Kidney (tissue), 14 donors: ENCODE data around the gene NRXN3. TPM values are rescaled to one million over a fixed set of nuclear protein-coding genes. Genes with fewer than 3 reads are reported as not detected.

ENCODE experiments used
- DNase-seq, 5 donors: peaks; one replicate each; pipeline ENCODE4 v3.0.0-alpha.2; 2013 to 2020
- FAIRE-seq: peaks from 2 replicates; lab custom pipeline; 2012; peaks lifted over from hg19 to GRCh38; lab: Jason Lieb, UNC
- H3K27ac ChIP-seq, 2 donors: one replicate each; pipeline ENCODE4 v1.7.0; 2013; ENCODE audit warnings: low read depth in 2 of 2, low read length in 2 of 2, inconsistent platforms in 1 of 2
- H3K27me3 ChIP-seq: one replicate; pipeline ENCODE4 v1.7.1; 2013; ENCODE audit warnings: low read length, inconsistent platforms; ENCODE audit not compliant: control insufficient read depth, insufficient read depth
- H3K36me3 ChIP-seq, 3 donors: one replicate each; pipeline versions ENCODE4 v1.7.0 to v1.7.1; 2013; ENCODE audit warnings: low read length in 3 of 3, control low read depth in 1 of 3, inconsistent platforms in 1 of 3; ENCODE audit not compliant: insufficient read depth in 3 of 3, control insufficient read depth in 2 of 3
- H3K4me1 ChIP-seq, 3 donors: one replicate each; pipeline versions ENCODE4 v1.7.0 to v1.7.1; 2013; ENCODE audit warnings: low read length in 3 of 3, inconsistent platforms in 1 of 3, low read depth in 1 of 3; ENCODE audit not compliant: control insufficient read depth in 2 of 3, insufficient read depth in 2 of 3
- H3K4me3 ChIP-seq, 3 donors: one replicate each; pipeline versions ENCODE4 v1.7.0 to v1.8.1; 2013; ENCODE audit warnings: low read length in 3 of 3, control low read depth in 1 of 3, inconsistent platforms in 1 of 3
- H3K9ac ChIP-seq, 3 donors: one replicate each; pipeline versions ENCODE4 v1.7.0 to v1.7.1; 2013; ENCODE audit warnings: low read length in 3 of 3, control low read depth in 1 of 3, inconsistent platforms in 1 of 3
- H3K9me3 ChIP-seq, 3 donors: one replicate each; pipeline versions ENCODE4 v1.7.0 to v1.7.1; 2013; ENCODE audit warnings: low read length in 3 of 3, control low read depth in 1 of 3, inconsistent platforms in 1 of 3; ENCODE audit not compliant: control insufficient read depth in 2 of 3, insufficient read depth in 1 of 3
- intact Hi-C: fragments of 100-400 bp; cut with DNase I; formaldehyde crosslinking; loops from one replicate; pipeline ENCODE4 v1.11.1; 2022
- polyA plus RNA-seq: library from polyadenylated mRNA; stranded (reverse); fragments of 350-450 nt; fragmentation: Illumina TruSeq; extraction: RNeasy Lipid Tissue Mini Kit (QIAGEN cat#74804); gene quantifications from one replicate; pipeline ENCODE4 v1.2.3, GENCODE V29; 2014; ENCODE audit warnings: low read depth, low replicate concordance; ENCODE audit not compliant: insufficient read depth
- total RNA-seq: library from RNA; stranded (reverse); fragmentation: NEBNext Ultra II Directional; extraction: Animal tissue kit (Norgen Biotek cat#: 25700); gene quantifications from one replicate; pipeline ENCODE4 v1.2.1, GENCODE V29; 2021
- TF ChIP-seq, protein P1 (sequence below): IDR thresholded peaks from 3 replicates; pipeline ENCODE4 v1.5.1; 2012; ENCODE audit warnings: mild to moderate bottlenecking, moderate library complexity, borderline replicate concordance; ENCODE audit not compliant: insufficient read depth; ENCODE audit errors: extremely low read depth
- donor health status: control.
- donor health status: control.
- donor health status: control.
- donor health status: control.
- donor health status: control.
- donor health status: DM: yes; HTN: yes; CAD: no.
- donor health status: Normal renal cell carcinoma (clear cell type).

The NRXN3 gene
- total and polyA plus RNA-seq, 2 donors from 2014 or later = 1.5 to 2.4 TPM

- no peaks in the 10 kb centered on the region for H3K36me3 ChIP-seq
- H3K9ac ChIP-seq = no peak overlapping the region
- FAIRE-seq (no peak), DNase-seq (no peak)
- no peak overlapping the region for H3K4me3 ChIP-seq
- intact Hi-C loops = no loop called here
- no peaks in the 10 kb centered on the region for H3K4me1 ChIP-seq
- no peaks in the 10 kb centered on the region for H3K27me3 ChIP-seq
- TF ChIP-seq, protein P1, sequence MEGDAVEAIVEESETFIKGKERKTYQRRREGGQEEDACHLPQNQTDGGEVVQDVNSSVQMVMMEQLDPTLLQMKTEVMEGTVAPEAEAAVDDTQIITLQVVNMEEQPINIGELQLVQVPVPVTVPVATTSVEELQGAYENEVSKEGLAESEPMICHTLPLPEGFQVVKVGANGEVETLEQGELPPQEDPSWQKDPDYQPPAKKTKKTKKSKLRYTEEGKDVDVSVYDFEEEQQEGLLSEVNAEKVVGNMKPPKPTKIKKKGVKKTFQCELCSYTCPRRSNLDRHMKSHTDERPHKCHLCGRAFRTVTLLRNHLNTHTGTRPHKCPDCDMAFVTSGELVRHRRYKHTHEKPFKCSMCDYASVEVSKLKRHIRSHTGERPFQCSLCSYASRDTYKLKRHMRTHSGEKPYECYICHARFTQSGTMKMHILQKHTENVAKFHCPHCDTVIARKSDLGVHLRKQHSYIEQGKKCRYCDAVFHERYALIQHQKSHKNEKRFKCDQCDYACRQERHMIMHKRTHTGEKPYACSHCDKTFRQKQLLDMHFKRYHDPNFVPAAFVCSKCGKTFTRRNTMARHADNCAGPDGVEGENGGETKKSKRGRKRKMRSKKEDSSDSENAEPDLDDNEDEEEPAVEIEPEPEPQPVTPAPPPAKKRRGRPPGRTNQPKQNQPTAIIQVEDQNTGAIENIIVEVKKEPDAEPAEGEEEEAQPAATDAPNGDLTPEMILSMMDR = no peak
- peaks cover 0 to 4% (median 0%) of the 10 kb centered on the region in 3 donors for H3K9me3 ChIP-seq
- H3K27ac ChIP-seq = no peak overlapping the region
These were observed 37.2 kb downstream of the NRXN3 start for GRCh38 chr14:78207414-78207813.

- H3K27me3 ChIP-seq = no peaks in the 10 kb centered on the region
- TF ChIP-seq, protein P1 = no peak
- intact Hi-C loops = no loop called here
These were observed 50.1 kb downstream of the NRXN3 start for GRCh38 chr14:78220273-78220672.

GRCh38 chr14:78222746-78223145 lies 52.6 kb downstream of the NRXN3 start:
- FAIRE-seq (no peak), DNase-seq (no peak)
- Histone ChIP-seq H3K27ac (no peak overlapping the region), H3K4me3 (no peak overlapping the region), H3K9ac (no peak overlapping the region), H3K9me3 (no peaks in the 10 kb centered on the region), H3K36me3 (no peaks in the 10 kb centered on the region), H3K4me1 (no peaks in the 10 kb centered on the region), H3K27me3 (no peaks in the 10 kb centered on the region)
- intact Hi-C loops = no loop called here
- TF ChIP-seq, protein P1 = no peak

More at GRCh38 chr14:78220273-78220672, 50.1 kb downstream of the NRXN3 start:
- no peak for FAIRE-seq
- no peak for DNase-seq
- Histone ChIP-seq H3K27ac (no peak overlapping the region), H3K9me3 (no peaks in the 10 kb centered on the region), H3K36me3 (no peaks in the 10 kb centered on the region), H3K4me3 (no peak overlapping the region), H3K9ac (no peak overlapping the region), H3K4me1 (no peaks in the 10 kb centered on the region)
